Endodermal cell (in vitro differentiated cells): ENCODE measurements around the gene FHIP2A. TPM values are rescaled to one million over a fixed set of nuclear protein-coding genes. Genes with fewer than 3 reads are reported as not detected.

Experiments
- DNase-seq: peaks from one replicate; pipeline ENCODE4 v3.0.0-alpha.2; 2017
- H3K27ac ChIP-seq: 2 replicates; pipeline ENCODE4 v1.5.1; 2013; ENCODE audit warnings: mild to moderate bottlenecking, low read depth, low read length, moderate library complexity
- H3K27me3 ChIP-seq: 2 replicates; pipeline ENCODE4 v1.6.1; 2013; ENCODE audit warnings: mild to moderate bottlenecking, low read length, moderate library complexity; ENCODE audit not compliant: insufficient read depth, control insufficient read depth, poor library complexity, severe bottlenecking
- H3K36me3 ChIP-seq: 2 replicates; pipeline ENCODE4 v1.7.0; 2013; ENCODE audit warnings: mild to moderate bottlenecking, low read length, moderate library complexity; ENCODE audit not compliant: control insufficient read depth, insufficient read depth
- H3K4me1 ChIP-seq: one replicate; pipeline ENCODE4 v1.7.0; 2013; ENCODE audit warnings: low read length; ENCODE audit not compliant: control insufficient read depth, insufficient read depth
- H3K4me3 ChIP-seq: 2 replicates; pipeline ENCODE4 v1.5.1; 2013; ENCODE audit warnings: mild to moderate bottlenecking, low read length, moderate library complexity
- H3K9ac ChIP-seq: 2 replicates; pipeline ENCODE4 v1.6.1; 2013; ENCODE audit warnings: mild to moderate bottlenecking, low read length, moderate library complexity; ENCODE audit not compliant: poor library complexity, severe bottlenecking; ENCODE audit errors: extremely low read depth
- H3K9me3 ChIP-seq: 2 replicates; pipeline ENCODE4 v1.6.1; 2013; ENCODE audit warnings: mild to moderate bottlenecking, low read length, moderate library complexity; ENCODE audit not compliant: control insufficient read depth
- H3K27ac Mint-ChIP-seq: 2 replicates; pipeline ENCODE4 v1.8.0; 2020; ENCODE audit warnings: mixed read lengths
- H3K27me3 Mint-ChIP-seq: 2 replicates; pipeline ENCODE4 v1.8.0; 2021; ENCODE audit warnings: mild to moderate bottlenecking, mixed read lengths; ENCODE audit not compliant: insufficient read depth
- H3K36me3 Mint-ChIP-seq: 2 replicates; pipeline ENCODE4 v1.8.0; 2020; ENCODE audit warnings: low read depth, mixed read lengths
- H3K4me1 Mint-ChIP-seq: 2 replicates; pipeline ENCODE4 v1.8.0; 2020; ENCODE audit warnings: mixed read lengths
- H3K4me3 Mint-ChIP-seq: 2 replicates; pipeline ENCODE4 v1.8.0; 2020; ENCODE audit warnings: mild to moderate bottlenecking, moderate library complexity, mixed read lengths
- H3K9me3 Mint-ChIP-seq: 2 replicates; pipeline ENCODE4 v1.8.0; 2020; ENCODE audit warnings: mild to moderate bottlenecking, mixed read lengths
- WGBS, 2 experiments: methylation state at CpG; one replicate each; pipeline versions ENCODE4 v1.1.5 to v1.1.7; 2013; ENCODE audit warnings: missing lambda C conversion rate in 2 of 2, mixed read lengths in 1 of 2; ENCODE audit not compliant: insufficient coverage in 1 of 2, insufficient read length in 1 of 2; 5-methylcytosine and 5-hydroxymethylcytosine counted together
- long read RNA-seq, 4 experiments: library from polyadenylated mRNA in 2 of 4; library from RNA in 1 of 4; library from capped mRNA in 1 of 4; stranded (forward) in 3 of 4; unstranded in 1 of 4; transcript quantifications; one replicate each; pipeline ENCODE4 v2.0.0, GENCODE V29; 2020 to 2021; ENCODE audit warnings: inconsistent platforms in 1 of 4
- polyA plus RNA-seq, 2 experiments: library from polyadenylated mRNA; stranded (reverse); fragments of 50-300 nt; gene quantifications; one replicate each; pipeline ENCODE4 v1.2.3, GENCODE V29; 2013
- total RNA-seq, 2 donors: library from RNA; stranded (reverse); fragmentation: NEBNext Ultra II Directional in 1 of 2; extraction: Animal tissue kit (Norgen Biotek cat#: 25700) in 1 of 2; gene quantifications; 2 replicates in 1 of 2; 3 replicates in 1 of 2; pipeline ENCODE4 v1.2.1, GENCODE V29; 2021
- TF ChIP-seq, protein P1 (sequence below): fragments of 200-600 bp; sonication (generic); conservative IDR thresholded peaks from 2 replicates; pipeline ENCODE4 v1.5.0; 2021; ENCODE audit warnings: antibody characterized with exemption, mild to moderate bottlenecking

Gene FHIP2A, protein sequence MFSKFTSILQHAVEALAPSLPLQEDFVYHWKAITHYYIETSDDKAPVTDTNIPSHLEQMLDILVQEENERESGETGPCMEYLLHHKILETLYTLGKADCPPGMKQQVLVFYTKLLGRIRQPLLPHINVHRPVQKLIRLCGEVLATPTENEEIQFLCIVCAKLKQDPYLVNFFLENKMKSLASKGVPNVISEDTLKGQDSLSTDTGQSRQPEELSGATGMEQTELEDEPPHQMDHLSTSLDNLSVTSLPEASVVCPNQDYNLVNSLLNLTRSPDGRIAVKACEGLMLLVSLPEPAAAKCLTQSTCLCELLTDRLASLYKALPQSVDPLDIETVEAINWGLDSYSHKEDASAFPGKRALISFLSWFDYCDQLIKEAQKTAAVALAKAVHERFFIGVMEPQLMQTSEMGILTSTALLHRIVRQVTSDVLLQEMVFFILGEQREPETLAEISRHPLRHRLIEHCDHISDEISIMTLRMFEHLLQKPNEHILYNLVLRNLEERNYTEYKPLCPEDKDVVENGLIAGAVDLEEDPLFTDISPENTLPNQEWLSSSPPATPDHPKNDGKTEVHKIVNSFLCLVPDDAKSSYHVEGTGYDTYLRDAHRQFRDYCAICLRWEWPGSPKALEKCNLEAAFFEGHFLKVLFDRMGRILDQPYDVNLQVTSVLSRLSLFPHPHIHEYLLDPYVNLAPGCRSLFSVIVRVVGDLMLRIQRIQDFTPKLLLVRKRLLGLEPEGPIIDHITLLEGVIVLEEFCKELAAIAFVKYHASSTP
- total RNA-seq: 10 to 100 TPM; 24.4 to 28.8 TPM
- polyA plus RNA-seq (2013, experiment 1 of 2): 14.6 TPM
- 14.4 TPM for polyA plus RNA-seq (2013, experiment 2 of 2)
- long read RNA-seq, experiment 1, full-length matches to known transcripts: 1 of 13 reads
- long read RNA-seq, experiment 1, partial matches to known transcripts: 0 of 13 reads
- long read RNA-seq, experiment 1, other reads (novel, unspliced or antisense): 12 of 13 reads
- long read RNA-seq, experiment 2, full-length matches to known transcripts: 36 of 51 reads
- long read RNA-seq, experiment 2, partial matches to known transcripts: 10 of 51 reads
- long read RNA-seq, experiment 2, other reads (novel, unspliced or antisense): 5 of 51 reads
- long read RNA-seq, experiment 3, full-length matches to known transcripts: 45 of 51 reads
- long read RNA-seq, experiment 3, partial matches to known transcripts: 2 of 51 reads
- long read RNA-seq, experiment 3, other reads (novel, unspliced or antisense): 4 of 51 reads
- long read RNA-seq, experiment 4: 0 reads

DNA sequence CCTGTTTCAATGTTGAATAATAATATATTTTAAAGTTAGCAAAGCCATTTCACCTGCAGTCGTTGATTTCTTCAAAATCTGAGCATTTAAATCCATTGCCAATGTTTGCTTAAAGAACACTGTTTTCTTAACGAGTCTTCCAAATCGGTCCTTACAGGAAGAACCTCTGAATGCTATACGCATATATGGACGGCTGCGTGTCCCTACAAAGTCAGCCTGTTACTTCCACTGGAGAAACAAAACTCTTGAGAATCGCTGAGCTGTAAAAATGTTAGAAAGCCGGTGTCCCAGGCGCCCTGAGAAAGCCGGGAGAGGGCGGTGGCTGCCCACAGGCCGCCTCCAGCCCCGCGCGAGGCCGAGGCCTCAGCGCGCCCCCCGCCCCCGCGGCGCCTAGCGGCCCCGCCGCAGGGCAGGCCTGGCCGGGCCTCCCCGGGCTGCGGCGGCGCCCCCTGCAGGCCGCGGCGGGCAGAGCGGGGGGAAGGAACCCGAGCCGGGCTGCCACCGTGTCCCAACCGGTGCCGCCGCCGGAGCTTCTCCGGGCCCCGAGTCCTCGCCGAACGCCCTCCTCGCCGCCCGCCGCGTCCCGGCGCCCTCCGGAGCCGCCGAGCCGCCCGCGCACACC is at the start of gene FHIP2A:
FHIP2A (plus strand) TSS at position 488 of the 622 bp plus-strand sequence. CDS start 299 bp downstream, outside the sequence.
- peak within 1 kb of the TSS; percentile 85 for H3K4me3 ChIP-seq
- H3K36me3 ChIP-seq: no peaks in the 10 kb centered on the region
- Mint-ChIP-seq H3K9me3 (no peaks in the 10 kb centered on the region), H3K4me3 (peak within 1 kb of the TSS; percentile 93), H3K4me1 (peaks cover 3% of the 10 kb centered on the region), H3K27me3 (peaks cover 2% of the 10 kb centered on the region), H3K36me3 (peaks cover 3% of the 10 kb centered on the region), H3K27ac (peak within 1 kb of the TSS; percentile 95)
- TF ChIP-seq, protein P1, sequence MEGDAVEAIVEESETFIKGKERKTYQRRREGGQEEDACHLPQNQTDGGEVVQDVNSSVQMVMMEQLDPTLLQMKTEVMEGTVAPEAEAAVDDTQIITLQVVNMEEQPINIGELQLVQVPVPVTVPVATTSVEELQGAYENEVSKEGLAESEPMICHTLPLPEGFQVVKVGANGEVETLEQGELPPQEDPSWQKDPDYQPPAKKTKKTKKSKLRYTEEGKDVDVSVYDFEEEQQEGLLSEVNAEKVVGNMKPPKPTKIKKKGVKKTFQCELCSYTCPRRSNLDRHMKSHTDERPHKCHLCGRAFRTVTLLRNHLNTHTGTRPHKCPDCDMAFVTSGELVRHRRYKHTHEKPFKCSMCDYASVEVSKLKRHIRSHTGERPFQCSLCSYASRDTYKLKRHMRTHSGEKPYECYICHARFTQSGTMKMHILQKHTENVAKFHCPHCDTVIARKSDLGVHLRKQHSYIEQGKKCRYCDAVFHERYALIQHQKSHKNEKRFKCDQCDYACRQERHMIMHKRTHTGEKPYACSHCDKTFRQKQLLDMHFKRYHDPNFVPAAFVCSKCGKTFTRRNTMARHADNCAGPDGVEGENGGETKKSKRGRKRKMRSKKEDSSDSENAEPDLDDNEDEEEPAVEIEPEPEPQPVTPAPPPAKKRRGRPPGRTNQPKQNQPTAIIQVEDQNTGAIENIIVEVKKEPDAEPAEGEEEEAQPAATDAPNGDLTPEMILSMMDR: peak; percentile 75
- peak within 1 kb of the TSS; percentile 52 for H3K9ac ChIP-seq
- 5 to 65% methylated on average over 6 to 59 of the region's 59 CpGs for WGBS, 2 experiments
- DNase-seq: peak; percentile 93
- H3K4me1 ChIP-seq: no peaks in the 10 kb centered on the region
- no peaks in the 10 kb centered on the region for H3K9me3 ChIP-seq
- H3K27ac ChIP-seq: peak within 1 kb of the TSS; percentile 79
- H3K27me3 ChIP-seq: no peaks in the 10 kb centered on the region

DNA sequence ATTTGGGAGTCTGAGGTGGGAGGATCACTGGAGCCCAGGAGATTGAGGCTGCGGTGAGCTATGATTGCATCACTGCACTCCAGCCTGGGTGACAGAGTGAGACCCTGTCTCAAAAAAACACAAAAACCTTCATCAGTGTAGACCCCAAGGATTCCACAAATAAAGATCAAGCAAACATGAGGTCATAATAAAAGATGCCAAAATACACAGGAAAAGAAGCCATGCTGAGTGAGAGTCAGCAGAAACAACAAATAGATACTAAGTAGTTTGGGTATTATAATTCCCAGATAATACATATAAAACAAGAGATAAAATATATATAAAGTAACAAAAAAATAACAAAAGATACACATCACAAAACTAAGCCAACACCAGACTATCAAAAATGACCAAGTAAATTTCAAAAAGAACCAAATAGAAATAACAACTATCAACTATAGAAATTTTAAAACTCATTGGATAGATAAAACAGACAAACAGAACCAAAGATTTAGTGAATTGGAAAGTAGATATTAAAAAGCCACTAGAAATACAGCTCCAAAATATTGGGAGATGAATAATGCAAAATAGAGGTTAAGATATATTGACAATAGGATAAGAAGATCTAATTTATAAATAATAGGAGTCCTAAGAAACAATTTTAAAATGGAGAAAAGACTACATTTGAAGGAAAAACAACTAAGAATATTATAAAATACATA is 48.9 kb upstream of the FHIP2A start:
- Histone ChIP-seq H3K27me3 (peaks cover 28% of the 10 kb centered on the region), H3K9me3 (no peaks in the 10 kb centered on the region), H3K4me3 (no peak overlapping the region), H3K4me1 (no peaks in the 10 kb centered on the region), H3K9ac (no peak overlapping the region), H3K36me3 (no peaks in the 10 kb centered on the region), H3K27ac (no peak overlapping the region)
- H3K27ac Mint-ChIP-seq: no peak overlapping the region
- TF ChIP-seq, protein P1: no peak
- H3K36me3 Mint-ChIP-seq: no peaks in the 10 kb centered on the region
- no peak for DNase-seq
- no peaks in the 10 kb centered on the region for H3K4me1 Mint-ChIP-seq
- peaks cover 22% of the 10 kb centered on the region for H3K27me3 Mint-ChIP-seq
- H3K4me3 Mint-ChIP-seq: no peak overlapping the region
- WGBS, 2 experiments: 91% methylated on average over 1 of the region's 1 CpG; no CpG with 5 or more reads in 1 of the 2 experiments
- no peaks in the 10 kb centered on the region for H3K9me3 Mint-ChIP-seq
